Stimulated activated CD4-positive, alpha-beta T cell treated with anti-CD3 and anti-CD28 coated beads, Interleukin-2, amount 100 ng/mL, for 24 hours (primary cell): ENCODE results near the gene TAL2.
"Not testable (repeated sequence)": the region's sequence is repeated elsewhere in the genome, so short reads cannot be mapped to it uniquely, and the experiment has no call there.

ENCODE experiments used
- DNase-seq, 2 donors: peaks; one replicate each; pipeline ENCODE4 v3.0.0-alpha.2; 2020

Gene TAL2

DNA sequence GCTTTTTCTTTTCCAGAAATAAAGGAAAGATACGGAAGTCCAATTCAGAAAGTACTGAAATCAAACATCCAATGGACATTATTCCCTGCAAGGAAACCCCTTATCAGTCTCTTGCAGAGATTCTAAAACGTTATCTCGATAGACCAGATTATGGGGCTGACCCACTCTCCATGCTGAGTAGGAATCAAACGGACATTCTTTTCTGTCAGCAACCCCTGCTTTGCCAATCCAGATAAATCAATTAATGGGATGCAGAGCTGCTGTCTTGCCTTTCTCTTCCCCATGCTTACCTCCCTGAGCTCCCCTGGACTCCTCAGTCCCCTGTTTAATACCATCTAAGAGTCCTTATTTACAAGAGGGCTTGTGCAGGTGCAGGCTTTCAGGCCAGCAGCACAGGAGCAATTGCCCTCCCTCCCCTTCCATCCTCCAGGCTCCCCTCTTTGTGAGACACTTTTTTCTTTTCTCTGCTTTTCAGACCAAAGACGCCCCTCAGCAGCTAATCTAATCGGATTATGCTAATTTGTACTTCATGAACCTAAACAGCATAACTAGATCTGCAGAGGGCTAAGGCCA is 14.2 kb downstream of the TAL2 start:
- no peak for DNase-seq

DNA sequence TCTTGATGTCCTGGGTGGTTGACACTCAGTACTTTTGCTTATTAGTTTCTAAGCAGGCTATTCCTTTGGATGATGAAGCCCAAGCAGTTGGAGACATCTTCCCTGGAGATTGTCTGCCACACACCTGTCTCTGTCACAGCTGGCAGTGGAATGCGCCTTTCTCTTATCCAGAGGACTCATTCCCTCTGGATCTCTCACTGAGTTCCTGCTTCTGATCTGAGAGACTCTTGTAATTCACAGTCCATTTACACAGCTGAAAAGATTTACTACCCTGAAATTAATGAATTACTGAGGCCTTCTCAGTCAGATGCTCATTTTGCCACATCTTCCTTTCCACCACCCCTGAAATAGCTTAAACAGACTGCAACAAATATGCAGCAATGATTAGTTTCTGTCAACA is 15.9 kb downstream of the TAL2 start:
- no peak for DNase-seq

DNA sequence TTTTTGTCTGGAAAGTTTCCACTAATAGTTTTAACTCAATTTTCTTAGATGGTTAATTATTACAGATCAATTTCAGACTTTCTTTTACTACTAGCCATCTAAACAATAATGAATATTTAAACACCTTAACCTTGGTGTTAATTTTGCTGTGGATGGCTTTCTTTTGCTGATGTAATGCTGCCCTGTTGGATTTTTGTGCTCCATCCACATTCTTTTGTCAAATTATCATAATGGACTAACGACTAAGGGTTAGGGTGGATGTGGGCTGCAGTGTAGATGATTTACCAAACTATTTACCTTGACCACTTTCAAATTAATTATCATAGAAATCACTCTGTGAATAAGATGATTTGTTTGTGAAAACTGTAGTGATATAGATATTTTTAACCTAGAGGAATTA is 16.5 kb downstream of the TAL2 start:
- DNase-seq, result no peak

DNA sequence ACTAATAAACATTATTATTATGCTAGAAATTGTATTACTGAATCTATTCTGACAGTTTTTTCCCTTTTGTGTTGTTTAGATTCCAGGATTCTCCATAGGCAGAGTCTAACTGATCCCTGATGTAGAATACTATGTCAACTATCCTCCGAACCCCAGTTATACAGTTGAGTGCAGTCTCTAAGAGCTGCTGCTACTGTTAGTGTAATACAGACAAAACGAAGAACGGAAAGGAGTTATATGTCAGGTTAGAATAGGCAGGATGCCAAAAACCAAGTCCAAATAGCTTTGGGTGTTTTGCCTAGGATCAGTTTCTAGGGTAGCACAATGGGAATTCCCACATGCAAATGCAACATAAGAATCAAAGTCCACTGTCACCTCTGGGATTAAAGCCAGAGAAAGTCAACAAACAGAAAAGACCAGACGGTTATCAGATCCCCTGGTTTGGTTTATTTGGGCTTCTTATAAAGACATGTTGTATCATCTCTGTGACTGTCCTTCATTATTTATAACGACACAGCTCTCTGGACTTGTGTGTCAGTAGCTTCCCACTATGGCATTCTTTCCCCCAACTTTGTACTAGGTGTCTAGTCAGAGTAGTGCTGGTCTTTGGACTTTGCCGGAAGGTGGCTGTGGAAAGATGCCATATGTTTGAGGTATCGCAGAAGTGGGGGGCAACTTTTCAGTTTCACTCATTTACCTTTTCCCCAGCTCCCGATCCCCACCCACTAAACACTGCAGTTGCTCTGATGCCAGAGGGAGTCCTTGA is 17.2 kb downstream of the TAL2 start:
- DNase-seq, result no peak

DNA sequence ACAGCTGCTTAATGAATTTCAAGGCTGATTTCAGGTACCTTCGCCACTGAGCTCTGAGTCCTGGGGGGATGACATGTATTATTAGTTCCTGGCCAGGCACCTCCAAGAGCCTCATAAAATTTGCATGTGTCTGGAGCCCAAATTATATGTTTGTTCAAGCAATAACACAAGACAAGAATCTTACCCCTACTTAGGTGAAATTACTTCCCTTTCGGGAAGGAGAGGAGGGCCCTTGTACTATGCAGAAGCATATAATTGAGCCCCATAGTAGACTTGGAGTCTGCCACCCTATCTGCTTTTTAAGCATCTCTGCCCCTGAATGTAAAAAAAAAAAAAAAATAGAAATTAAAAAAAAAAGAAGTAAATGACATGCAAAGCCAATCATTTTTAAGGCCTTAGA is 19.1 kb downstream of the TAL2 start:
- DNase-seq, result no peak

DNA sequence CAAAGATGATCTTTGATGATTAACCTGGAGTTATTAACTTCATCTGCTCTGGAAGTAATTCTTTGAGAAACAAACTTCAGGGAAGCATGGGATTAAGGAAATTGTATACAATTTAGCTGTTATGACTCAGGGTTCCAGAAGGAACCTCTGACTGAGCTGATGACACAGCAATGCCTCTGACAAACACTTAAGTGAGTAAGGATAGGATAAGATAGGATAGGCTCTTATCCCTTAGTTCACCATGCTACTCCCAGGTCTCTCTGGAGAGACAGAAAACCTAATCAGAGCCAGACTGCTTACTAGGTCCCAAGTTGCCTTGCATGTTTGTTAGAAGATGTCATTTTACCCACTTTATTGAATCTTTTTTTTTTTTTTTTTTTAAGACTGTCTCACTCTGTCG is 19.5 kb downstream of the TAL2 start:
- no peak for DNase-seq

DNA sequence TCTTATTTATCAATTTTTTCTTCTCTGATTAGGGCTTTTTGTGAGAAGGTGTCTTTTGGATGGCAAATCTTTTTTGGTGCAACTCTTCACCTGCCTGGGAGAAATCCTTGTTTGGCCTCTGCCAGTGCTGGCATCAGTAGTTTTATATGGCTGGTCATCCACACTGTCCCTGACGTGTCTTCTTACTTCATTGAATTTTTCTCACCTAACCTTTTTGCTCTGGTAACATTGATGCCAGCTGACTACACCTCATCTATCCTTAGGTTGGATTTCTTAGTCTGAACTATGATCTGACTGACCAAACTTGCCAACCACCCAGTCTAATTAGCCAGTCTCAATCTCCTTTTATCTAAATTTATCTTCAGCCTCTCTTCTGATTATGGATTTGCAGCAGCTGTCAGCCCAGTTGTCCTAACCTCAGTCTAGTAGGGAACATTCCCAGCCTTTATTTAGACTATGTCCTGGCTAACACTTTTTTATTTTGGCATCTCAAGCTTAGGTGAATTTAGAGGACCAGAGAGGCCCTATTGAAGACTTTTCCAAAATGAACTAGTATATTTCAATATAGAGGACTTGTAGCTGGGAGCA is 21.5 kb downstream of the TAL2 start:
- no peak for DNase-seq

DNA sequence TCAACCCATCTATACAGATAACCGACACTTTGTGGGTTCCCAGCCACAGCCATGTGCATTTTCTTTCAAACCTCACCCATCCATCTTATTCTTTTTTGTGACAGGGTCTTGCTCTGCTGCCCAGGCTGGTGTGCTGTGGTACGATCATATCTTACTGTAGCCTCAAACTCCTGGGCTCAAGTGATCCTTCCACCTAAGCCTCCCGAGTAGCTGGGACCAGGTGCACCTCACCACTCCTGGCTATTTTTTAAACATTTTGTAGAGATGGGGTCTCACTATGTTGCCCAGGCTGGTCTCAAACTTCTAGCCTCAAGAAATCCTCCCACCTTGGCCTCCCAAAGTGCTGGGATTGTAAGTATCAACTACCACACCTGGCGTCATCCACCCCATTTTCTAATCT is 24.7 kb downstream of the TAL2 start:
- DNase-seq, result no peak

DNA sequence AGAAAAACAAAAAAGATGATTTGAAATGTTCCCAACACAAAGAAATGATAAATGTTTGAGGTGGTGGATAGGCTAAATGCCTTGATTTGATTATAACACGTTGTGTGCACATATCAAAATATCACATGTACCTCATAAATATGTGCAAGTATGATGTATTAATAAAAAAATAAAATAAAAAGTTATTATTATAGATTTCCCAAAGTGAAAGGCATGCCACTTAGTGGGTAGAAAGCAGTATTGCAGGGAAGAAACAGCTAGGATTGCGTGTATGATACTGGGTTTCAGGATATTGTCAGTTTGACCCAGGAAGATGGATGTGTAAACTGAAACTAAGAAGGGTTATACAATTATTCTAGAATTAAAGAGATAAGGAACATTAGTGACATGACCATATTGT is 28.5 kb downstream of the TAL2 start:
- no peak for DNase-seq

DNA sequence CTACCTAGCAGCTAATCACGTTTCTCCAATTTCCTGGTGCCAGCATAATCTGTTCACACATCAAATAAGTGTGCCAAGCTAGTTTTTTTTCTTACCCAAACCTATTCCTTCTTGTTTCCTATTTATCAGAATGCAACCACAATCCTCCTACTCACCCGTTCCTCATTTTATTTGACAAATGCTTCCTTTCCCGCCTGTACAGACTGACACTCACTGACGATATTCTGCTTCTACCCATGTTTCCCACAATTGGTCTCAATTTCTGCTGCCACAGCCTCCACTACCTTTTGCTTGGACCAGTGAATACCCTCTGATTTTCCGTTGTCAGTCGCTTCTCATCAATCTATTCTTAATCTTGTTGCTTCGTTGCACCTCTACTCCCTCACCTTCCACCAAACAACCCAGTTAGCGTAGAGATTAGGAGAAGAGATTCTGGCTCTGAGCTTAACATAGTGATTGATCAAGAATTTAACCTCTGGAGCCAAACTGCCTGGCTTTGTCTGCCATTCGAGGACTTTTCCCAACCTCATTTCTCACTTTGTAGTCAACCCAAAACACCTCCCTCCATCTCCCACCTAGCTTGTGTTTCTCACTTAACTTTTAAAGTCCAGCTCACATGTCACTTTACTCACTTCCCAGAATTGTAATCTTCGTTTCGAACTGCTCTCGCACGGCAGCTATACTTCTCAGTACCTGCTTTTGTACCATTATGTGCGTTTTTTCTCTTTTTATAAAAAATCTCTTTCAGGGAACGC is 31.4 kb downstream of the TAL2 start:
- DNase-seq, result no peak

DNA sequence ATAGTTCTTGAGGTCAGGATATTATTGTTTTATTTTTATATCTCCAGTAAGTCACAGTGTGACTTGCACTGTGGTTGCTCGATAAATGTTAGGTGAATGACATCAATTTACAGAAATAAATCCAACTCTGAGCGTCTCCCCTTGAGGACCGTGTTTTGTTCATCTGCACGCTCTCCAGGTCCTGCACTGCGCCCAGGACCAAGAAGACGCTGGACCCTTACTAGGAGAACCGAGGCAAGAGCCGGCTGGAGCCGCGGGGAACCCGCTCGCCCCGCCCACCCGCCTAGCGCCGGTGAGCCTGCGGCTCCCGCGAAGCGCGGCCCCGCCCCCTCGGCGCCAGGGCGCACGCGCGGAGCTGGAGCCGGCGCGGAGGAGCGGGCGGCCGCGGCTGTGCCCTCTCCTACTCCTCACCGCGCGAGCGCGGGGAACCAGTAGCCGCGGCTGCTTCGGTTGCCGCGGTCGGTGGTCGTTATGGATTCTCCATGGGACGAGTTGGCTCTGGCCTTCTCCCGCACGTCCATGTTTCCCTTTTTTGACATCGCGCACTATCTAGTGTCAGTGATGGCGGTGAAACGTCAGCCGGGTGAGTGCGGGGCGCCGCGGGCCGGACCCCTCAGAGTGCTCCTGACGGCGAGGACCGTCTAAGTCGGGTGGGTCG is 32.1 kb downstream of the TAL2 start, which contains the start of gene TMEM38B:
TMEM38B (plus strand) TSS at position 352 of the 658 bp plus-strand sequence; CDS start at position 472, 120 bp downstream.
- DNase-seq, result peak; percentile 81 to 85

DNA sequence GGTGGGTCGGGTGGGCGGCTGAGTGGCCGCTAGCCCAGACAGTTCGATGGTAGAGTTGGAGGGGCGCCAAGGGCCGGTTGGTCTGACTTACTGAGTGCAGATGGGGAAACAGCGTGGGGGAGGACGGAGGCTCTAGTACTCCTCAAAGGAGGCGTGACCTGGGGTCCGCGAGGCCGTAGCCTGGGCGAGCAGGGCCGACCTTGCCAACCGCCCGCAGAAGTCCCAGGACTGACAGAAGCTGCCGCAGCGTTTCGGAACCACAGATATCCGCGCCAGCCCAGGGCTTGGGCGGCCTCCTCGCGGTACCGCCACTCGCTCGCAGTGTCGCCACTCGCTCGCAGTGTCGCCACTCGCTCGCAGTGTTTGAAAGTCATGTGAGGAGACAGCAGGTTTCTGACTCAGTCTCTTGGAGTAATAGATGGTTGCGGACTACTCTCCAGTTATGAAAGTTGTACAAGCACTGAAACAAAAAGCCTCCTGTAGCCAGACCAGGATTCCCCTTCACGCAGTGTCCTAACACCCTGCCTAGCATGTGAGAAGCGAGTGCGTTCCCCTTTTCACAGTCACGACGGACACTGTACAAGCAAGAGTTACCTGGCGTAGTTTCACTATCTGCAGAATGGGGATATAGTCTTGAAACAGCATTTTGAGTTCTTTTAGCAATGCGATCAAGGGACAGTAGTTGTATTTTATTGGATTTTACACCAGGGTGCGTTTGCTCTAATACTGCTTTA is 32.8 kb downstream of the TAL2 start:
- DNase-seq, result peak; percentile 55 to 57

DNA sequence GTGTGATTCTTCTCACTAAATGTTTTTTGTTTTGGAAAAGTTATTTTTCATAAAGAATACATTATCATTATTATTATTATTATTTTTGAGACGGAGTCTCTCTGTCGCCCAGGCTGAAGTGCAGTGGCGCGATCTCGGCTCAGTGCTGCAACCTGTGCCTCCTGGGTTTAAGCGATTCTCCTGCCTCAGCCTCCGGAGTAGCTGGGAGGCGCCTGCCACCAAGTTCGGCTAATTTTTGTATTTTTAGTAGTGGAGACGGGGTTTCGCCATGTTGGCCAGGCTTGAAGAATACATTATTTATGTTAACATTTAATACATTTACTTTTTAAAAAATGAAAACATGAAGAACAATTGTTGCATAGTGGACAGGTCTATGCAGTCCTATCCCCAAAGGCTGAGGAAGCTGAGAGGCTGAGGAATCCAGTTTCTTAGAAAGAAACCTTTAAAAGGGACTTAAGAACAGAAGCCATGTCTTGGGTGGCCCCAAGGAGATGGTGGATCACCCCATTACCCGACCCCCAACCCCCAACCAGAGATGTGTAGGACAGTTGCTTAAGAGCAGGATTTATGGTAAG is 34.0 kb downstream of the TAL2 start:
- DNase-seq, result no peak

DNA sequence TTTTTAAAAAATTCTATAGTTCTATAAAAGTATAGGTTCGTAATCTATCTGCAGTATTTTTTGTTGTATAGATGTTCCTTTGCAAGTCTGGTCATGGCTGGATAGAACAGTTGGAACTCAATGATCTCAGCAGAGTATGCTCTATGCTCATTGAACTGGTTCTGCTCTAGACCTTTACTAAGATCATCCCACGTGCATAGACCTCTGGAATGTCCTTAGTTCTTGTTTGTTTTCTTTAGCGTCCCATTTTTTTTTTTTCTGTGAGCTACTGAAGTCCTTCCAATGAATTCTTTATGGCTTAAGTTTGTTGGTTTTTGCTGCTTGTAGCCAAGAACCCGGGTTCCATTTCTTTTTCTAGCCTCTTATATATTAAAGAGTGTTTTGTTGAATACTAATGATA is 35.6 kb downstream of the TAL2 start:
- DNase-seq, result no peak

DNA sequence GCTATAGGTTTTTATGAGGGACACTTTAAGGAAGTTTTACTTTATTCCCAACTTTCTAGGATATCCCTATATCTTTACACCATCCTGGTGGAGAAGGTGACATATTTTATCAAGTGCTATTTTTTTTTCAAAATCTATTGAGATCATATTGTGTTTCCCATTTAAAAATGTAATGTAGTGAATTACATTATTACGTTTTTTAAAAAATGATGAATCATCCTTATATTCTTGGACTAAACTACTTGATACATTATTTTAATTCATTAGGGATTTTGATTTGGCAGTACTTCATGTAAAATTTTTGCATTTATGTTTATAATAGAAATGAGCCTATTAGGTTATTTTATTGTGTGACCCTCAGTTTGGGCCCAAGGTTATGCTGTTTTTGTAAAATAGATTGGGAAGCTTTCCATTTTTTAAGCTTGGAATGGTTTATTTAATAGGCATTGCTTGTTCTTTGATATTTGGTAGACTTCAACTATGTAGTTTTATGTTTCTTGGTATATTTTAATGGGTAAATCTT is 36.2 kb downstream of the TAL2 start:
- no peak for DNase-seq

DNA sequence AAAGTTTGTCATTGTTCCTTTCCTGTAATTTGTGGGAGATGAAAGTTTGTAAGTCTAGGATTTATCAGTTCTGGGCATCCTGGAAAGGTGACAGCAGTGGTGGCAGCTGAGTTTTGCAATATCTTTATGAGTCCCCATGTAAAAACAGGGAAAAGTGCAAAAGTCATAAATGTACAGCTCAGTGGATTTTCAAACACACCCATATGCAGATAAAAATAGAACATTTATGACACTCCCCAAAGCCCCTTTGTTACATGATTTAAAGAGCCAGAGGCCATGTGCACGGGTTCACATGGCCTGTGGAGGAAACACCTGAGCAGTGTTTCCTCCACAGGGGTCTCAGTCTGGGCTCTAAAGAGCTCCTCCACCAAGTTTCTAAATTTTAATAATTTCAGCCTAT is 38.4 kb downstream of the TAL2 start:
- no peak for DNase-seq

DNA sequence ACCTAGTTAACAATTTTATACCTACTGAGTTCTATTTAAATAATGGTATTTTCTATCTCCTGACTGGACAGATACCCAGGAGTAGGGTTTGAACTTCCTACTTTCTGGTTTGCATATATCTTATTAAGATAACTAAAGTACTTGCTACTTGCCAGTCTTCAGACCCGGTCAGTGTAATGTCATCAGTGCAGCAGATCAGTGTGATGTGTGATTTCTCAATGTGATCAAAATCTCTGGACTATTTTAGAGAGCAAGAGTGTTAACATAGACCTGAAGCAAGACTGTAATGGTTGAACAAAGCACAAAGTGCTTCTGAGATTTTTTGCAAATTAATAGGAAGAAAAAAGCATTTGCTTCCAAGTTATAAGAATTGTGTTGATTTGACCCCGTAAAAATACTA is 38.9 kb downstream of the TAL2 start:
- no peak for DNase-seq

DNA sequence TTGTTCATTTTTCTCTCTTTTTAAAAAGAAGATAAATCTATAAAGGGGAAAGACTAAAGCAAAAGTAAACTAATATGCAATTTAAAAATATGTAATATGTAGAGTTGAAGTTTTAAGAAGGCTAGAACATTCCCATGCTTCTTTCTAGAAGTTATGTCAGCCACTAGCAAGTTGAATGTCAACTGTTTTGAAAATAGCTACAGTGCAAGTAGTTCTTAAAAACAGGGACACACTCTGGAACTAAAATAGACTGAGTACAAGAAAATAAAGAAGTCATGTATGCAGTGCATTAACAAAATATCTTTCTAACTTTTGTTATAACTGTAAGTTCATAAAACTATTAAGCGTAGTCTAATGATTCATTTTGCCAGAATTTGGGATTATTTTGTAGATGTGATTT is 40.0 kb downstream of the TAL2 start:
- DNase-seq, result no peak

DNA sequence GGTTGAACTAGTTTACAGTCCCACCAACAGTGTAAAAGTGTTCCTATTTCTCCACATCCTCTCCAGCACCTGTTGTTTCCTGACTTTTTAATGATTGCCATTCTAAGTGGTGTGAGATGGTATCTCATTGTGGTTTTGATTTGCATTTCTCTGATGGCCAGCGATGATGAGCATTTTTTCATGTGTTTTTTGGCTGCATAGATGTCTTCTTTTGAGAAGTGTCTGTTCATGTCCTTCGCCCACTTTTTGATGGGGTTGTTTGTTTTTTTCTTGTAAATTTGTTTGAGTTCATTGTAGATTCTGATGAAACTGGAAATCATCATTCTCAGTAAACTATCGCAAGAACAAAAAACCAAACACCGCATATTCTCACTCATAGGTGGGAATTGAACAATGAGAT is 41.4 kb downstream of the TAL2 start:
- not testable (repeated sequence) for DNase-seq

DNA sequence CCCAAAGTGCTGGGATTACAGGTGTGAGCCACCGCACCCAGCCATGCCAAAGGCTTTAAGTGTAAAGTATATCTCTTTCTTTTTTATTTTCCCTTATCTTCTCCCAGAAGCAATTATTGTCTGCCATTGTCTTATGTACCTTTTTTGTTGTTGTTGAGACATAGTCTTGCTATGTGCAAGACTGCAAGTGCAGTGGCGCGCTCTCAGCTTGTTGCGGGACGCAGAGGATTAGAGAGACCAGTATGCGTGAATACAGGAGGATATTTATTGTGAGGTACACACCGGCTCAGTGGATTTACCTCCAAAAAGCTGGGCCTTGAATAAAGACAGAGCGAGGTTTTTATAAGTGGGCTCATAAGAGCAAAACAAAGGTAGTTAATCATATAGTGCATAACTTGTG is 43.9 kb downstream of the TAL2 start:
- no peak for DNase-seq

DNA sequence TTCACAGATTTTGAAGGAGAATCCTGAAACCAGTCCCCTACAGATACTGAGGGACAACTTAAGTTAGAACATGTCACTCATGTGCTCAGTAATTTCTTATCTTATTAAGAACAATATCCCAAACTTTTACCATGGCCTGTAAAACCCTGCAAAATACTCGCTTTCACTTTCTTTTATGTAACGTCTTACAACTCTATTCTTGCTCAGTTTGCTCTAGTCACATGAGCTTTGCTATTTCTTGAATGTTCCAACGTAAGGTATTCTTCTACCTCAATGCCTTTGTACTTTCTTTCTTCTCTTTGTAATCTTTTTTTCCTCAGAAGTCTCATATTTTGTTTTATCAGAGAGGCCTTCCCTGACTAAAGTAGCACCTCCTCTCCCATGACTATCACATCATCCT is 46.1 kb downstream of the TAL2 start:
- DNase-seq, result no peak

DNA sequence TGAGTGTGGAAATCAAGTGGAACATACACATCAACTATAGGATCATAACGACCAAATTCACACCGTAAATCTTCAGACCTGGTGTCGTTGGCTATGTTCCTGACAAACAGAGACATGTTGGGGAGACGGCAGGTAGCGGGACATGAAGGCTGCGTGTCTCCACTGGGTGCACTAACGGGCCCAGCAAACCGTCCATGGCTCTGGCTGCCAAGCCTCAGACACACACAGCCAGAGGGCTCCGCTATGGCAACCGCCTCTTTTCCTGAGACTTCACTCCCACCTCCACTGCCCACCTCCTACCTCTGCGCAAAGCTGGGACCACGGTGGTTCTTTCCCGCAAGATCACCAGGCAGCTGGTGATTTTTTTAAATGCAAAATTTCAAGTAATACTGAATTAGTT is 48.4 kb downstream of the TAL2 start:
- no peak for DNase-seq
